ENCODE measurements around the gene NCR3LG1. TPM values are rescaled to one million over a fixed set of nuclear protein-coding genes. Genes with fewer than 3 reads are reported as not detected.

Gene NCR3LG1
- total RNA-seq (2022; extraction: Qiagen RNA extraction; ENCODE audit: low read depth) = 1.8 to 3.2 TPM (median 1.9 TPM) in 5 replicates

GRCh38 chr11:17351510-17352176, at the start of gene NCR3LG1:
NCR3LG1 (plus strand) TSS chr11:17351800; CDS start chr11:17351970, 170 bp downstream.

GRCh38 chr11:17388609-17389210, 37.1 kb downstream of the NCR3LG1 start, which contains the start of gene KCNJ11:
KCNJ11 (minus strand) TSS chr11:17388659; CDS start chr11:17388091, 568 bp downstream.

Other genes starting within 250 kb of the NCR3LG1 start
- gene PIK3C2A, start 143.8 kb upstream of the NCR3LG1 start, total RNA-seq (2022; extraction: Qiagen RNA extraction; ENCODE audit: low read depth) = 10.9 to 17.0 TPM (median 14.5 TPM) in 5 replicates
- gene NUCB2, start 75.1 kb upstream of the NCR3LG1 start, total RNA-seq (2022; extraction: Qiagen RNA extraction; ENCODE audit: low read depth) = 33.9 to 35.6 TPM (median 34.5 TPM) in 5 replicates
- 0.16 to 0.60 TPM (median 0.32 TPM) in 5 replicates for gene KCNJ11, start 36.9 kb downstream of the NCR3LG1 start, total RNA-seq (2022; extraction: Qiagen RNA extraction; ENCODE audit: low read depth)
- gene ABCC8, start 125.0 kb downstream of the NCR3LG1 start, total RNA-seq (2022; extraction: Qiagen RNA extraction; ENCODE audit: low read depth) = 1.3 to 2.2 TPM (median 1.5 TPM) in 5 replicates
- gene USH1C, start 192.6 kb downstream of the NCR3LG1 start, total RNA-seq (2022; extraction: Qiagen RNA extraction; ENCODE audit: low read depth) = 0.85 to 1.2 TPM (median 1.1 TPM) in 5 replicates
- not detected in 5 replicates for gene OTOG, start 195.5 kb downstream of the NCR3LG1 start, total RNA-seq (2022; extraction: Qiagen RNA extraction; ENCODE audit: low read depth)

Data from A549 treated with CpdA at 1 μM for 4 hours (cell line).